Stimulated activated CD8-positive, alpha-beta memory T cell treated with anti-CD3 and anti-CD28 coated beads, Interleukin-2, amount 100 ng/mL, for 1 hour (primary cell): ENCODE data around the gene MAFG.

Experiments
- DNase-seq, 2 donors: peaks; one replicate each; pipeline ENCODE4 v3.0.0-alpha.2; 2020; ENCODE audit warnings: low read depth in 2 of 2

MAFG gene

GRCh38 chr17:81939881-81940385 lies 12.4 kb upstream of the MAFG start:
- DNase-seq = no peak

- no peak for DNase-seq
Measured at GRCh38 chr17:81939218-81939617, 11.7 kb upstream of the MAFG start.

GRCh38 chr17:81935709-81936084 lies 8.2 kb upstream of the MAFG start:
- DNase-seq = no peak

- no peak for DNase-seq
Measured at GRCh38 chr17:81934850-81935708, 7.5 kb upstream of the MAFG start.

- DNase-seq = no peak
Measured at GRCh38 chr17:81934098-81934757, 6.7 kb upstream of the MAFG start.

- no peak for DNase-seq
Measured at GRCh38 chr17:81933178-81933699, 5.7 kb upstream of the MAFG start.

GRCh38 chr17:81932333-81932983 lies 4.9 kb upstream of the MAFG start:
- DNase-seq = no peak

GRCh38 chr17:81931557-81932332 lies 4.2 kb upstream of the MAFG start:
- no peak for DNase-seq

GRCh38 chr17:81931189-81931556 lies 3.6 kb upstream of the MAFG start:
- no peak for DNase-seq

GRCh38 chr17:81930142-81931125 lies 2.9 kb upstream of the MAFG start:
- DNase-seq = no peak

GRCh38 chr17:81929253-81930141 lies 2.0 kb upstream of the MAFG start:
- DNase-seq = no peak

GRCh38 chr17:81928544-81929252 lies 1.2 kb upstream of the MAFG start:
- DNase-seq = no peak

- DNase-seq = no peak
Measured at GRCh38 chr17:81927152-81927652, 333 bp downstream of the MAFG start.

GRCh38 chr17:81926451-81927151 lies 934 bp downstream of the MAFG start:
- peak; percentile 27 to 32 for DNase-seq

- no peak for DNase-seq
Measured at GRCh38 chr17:81925860-81926450, 1.6 kb downstream of the MAFG start.

GRCh38 chr17:81924557-81925532 lies 2.7 kb downstream of the MAFG start:
- no peak for DNase-seq
